Endothelial cell of umbilical vein (primary cell): Measurements from ENCODE around the gene NACA.

Experiments
- CTCF ChIP-seq, 2 donors: IDR thresholded peaks; 1 replicate in 1 of 2; 2 replicates in 1 of 2; pipeline ENCODE4 v1.5.1; 2011; ENCODE audit warnings: low read length in 2 of 2, mild to moderate bottlenecking in 2 of 2, moderate library complexity in 2 of 2, control low read depth in 1 of 2, inconsistent platforms in 1 of 2, low read depth in 1 of 2; ENCODE audit not compliant: insufficient read depth in 1 of 2; ENCODE audit errors: extremely low read depth in 1 of 2
- EZH2 ChIP-seq: IDR thresholded peaks from 2 replicates; pipeline ENCODE4 v1.6.1; 2012; ENCODE audit warnings: borderline replicate concordance, low read depth, mild to moderate bottlenecking, moderate library complexity, low read length, inconsistent platforms; ENCODE audit not compliant: severe bottlenecking
- FOS ChIP-seq: IDR thresholded peaks from 2 replicates; pipeline ENCODE4 v1.6.1; 2011; ENCODE audit warnings: mild to moderate bottlenecking, low read length, moderate library complexity, borderline replicate concordance; ENCODE audit not compliant: insufficient read depth
- GATA2 ChIP-seq: IDR thresholded peaks from 2 replicates; pipeline ENCODE4 v1.7.0; 2011; ENCODE audit warnings: low read depth, mild to moderate bottlenecking, moderate library complexity, mixed read lengths, low read length; ENCODE audit not compliant: insufficient read length, insufficient read depth
- JUN ChIP-seq: IDR thresholded peaks from 2 replicates; pipeline ENCODE4 v1.6.1; 2011; ENCODE audit warnings: borderline replicate concordance, low read depth; ENCODE audit not compliant: insufficient read length, insufficient read depth
- MAX ChIP-seq: IDR thresholded peaks from 2 replicates; pipeline ENCODE4 v1.6.1; 2011; ENCODE audit not compliant: insufficient read depth, insufficient read length
- MYC ChIP-seq: IDR thresholded peaks from one replicate; pipeline ENCODE4 v1.6.1; 2011; ENCODE audit warnings: mild to moderate bottlenecking, low read depth, low read length
- POLR2A ChIP-seq: IDR thresholded peaks from 2 replicates; pipeline ENCODE4 v1.6.1; 2012; ENCODE audit warnings: low read depth, mild to moderate bottlenecking, control low read depth, low read length
- POLR2AphosphoS5 ChIP-seq: IDR thresholded peaks from 2 replicates; pipeline ENCODE4 v1.6.1; 2012; ENCODE audit warnings: low read depth, mild to moderate bottlenecking, control low read depth, low read length, moderate library complexity; ENCODE audit not compliant: insufficient read depth

GRCh38 chr12:56676851-56677580 is 48.1 kb downstream of the NACA start:
- TF ChIP-seq CTCF (IDR thresholded peaks at IDR 0.05; ENCODE audit: extremely low read depth in 1 of 2, insufficient read depth in 1 of 2, low read depth in 1 of 2, low read length in 2 of 2), result no peak
- TF ChIP-seq EZH2, result no peak
- TF ChIP-seq MYC, result no peak
- no peak for TF ChIP-seq POLR2A
- TF ChIP-seq POLR2AphosphoS5, result no peak
- TF ChIP-seq JUN, result no peak
- no peak for TF ChIP-seq MAX
- no peak for TF ChIP-seq GATA2
- no peak for TF ChIP-seq FOS
